GM19395 (cell line): ENCODE results near the gene GLG1.
"Not testable (repeated sequence)": the region's sequence is repeated elsewhere in the genome, so short reads cannot be mapped to it uniquely, and the experiment has no call there.

ENCODE experiments used
- ATAC-seq: cut with Tn5 transposase; IDR thresholded peaks from one replicate; pipeline ENCODE4 v1.9.1; 2021; ENCODE audit warnings: mild to moderate bottlenecking, moderate library complexity; ENCODE audit not compliant: unreplicated experiment

The GLG1 gene

DNA sequence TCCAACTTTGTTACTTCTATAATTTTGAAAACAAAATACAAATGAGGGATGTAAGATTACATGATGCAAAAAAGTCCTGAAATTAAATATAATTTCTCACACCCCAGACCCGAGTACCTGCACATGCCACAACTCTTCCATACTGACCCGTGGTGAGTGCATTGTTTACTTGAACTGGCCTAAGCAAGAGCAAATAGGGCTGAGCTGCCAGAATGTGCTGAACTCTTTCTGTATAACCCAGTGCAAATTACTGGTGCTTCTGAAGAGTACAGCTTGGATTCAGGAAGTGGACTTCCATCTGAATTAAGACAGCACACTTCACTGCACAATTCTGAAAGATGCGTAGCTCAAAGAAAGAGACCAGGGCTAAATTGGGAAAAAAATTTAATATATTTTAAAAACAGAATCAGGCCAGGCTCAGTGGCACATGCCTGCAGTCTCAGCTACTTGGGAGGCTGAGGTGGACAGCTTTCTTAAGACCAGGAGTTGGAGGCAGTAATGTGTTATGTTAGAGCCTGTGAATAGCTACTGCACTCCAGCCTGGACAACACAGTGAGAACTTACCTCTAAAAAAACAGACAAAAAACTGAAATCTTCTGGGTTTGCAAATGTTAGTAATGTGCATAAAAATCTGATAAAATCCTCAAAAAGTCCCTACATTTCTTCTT is 63.9 kb downstream of the GLG1 start:
- ATAC-seq: not testable (repeated sequence)

DNA sequence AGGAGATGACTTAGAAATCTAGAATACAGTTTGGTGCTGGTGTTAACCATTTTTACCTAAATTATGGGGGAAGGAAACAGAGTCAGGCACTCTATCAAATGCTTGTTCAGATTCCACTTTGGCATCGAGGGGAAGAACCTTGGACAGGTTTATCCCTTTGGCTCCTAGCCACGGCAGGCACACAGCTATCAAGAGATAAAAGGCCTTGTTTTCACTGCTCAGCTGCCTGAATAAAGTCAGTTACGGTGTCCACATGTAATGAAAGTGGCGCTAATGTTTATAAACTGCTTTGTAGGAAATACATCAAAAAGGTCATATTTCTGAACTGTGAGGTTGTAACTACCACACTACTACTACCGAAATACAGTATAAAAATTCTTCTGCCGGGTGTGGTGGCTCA is 66.3 kb downstream of the GLG1 start:
- ATAC-seq: not testable (repeated sequence)

DNA sequence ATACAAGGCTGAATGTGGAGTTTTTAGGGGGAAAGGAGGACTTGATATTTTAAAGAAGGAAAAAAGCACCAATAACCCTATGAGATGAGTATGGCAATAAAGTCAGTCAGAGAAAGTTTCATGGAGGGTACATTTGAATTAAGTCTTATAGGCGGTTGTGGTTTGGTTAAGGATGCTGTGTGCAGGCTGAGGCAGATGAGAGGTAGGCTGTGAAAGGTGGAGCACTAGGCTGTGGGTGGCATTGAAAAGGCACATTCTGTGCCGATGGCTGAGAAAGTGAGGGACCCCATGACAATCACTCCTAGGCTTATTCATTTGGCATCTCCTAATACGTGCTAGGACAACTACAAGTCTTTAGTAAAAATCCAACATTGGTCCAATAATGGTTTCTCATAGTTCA is 68.1 kb downstream of the GLG1 start:
- not testable (repeated sequence) for ATAC-seq

DNA sequence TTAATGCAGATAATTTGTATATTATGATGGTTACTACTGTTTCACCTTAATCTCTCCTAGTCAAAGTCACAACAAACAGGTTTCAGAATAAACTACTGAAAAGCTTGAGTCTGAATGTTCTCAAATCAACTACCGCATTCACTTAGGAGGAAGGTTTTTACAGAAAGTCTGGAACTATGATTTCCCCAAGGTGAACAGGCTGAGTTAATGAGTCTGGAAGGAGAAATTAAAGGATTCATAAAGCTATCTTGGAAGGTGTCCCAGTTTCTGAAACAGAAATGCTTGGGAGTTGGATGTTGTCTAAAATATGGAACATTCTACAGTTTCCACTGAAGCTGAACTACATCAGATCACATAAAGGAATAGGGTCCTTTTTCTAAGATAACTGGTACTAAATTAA is 69.2 kb downstream of the GLG1 start:
- not testable (repeated sequence) for ATAC-seq

DNA sequence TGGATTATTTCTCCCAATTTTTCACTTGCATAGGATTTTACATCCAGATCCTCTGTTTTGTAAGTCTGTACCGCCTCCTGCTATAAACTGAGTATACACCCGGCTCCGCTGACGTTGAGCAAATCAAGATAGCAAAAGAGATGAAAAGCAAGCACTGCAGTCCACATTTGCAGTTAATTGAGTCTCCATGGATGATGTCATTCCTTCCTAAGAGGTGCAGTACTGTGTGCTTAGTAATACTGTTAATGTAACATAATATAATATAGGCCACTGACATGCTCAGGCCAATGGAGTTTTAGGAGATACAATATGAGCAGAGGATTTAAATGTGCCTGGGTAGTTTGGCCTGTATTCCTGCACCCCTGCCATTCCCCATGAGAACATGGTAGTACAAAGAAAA is 72.3 kb downstream of the GLG1 start:
- not testable (repeated sequence) for ATAC-seq

DNA sequence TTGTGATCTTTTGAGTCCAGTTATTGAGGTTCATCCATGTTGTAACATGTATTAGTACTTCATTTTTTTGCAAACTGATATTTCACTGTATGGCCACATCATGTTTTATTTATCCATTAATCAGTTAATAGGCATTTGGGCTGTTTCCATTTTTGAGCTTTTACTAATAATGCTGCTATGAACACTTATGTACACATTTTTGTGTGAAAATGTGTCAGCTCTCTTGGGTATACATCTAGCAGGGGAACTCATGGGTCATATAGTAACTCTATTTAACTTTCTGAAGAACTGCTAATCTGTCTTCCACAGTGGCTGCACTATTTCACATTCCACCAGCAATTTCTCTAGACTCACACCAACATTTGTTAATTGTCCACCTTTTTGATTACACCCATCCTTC is 82.0 kb downstream of the GLG1 start:
- ATAC-seq: no peak

DNA sequence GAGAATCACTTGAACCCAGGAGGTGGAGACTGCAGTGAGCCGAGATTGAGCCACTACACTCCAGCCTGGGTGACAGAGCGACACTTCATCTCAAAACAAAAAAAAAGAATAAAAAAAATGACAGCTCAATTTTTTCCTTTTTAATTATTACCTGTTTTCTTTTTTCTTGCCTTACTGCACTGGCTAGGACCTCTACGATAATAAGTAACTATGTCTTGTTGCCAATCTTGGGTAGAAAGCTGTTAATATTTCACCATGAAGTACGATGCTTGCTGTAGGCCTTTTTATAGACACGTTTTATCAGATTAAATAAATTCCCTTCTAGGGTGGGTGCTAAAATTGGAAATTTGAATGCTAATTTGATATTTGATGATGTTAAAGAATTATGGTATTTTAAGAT is 82.8 kb downstream of the GLG1 start:
- ATAC-seq: no peak

DNA sequence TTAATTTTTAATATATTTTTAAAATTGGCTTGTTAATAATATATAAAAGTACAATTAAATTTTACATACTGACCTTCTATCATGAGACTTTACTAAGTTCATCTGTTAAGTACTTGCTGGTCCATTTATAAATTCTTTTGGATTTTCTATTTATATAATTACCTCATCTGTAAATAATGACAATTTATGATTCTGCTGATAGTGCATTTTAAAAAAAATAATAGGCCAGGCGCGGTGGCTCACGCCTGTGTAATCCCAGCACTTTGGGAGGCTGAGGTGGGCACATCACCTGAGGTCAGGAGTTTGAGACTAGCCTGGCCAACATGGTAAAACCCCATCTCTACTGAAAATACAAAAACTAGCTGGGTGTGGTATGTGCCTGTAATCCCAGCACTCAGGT is 83.2 kb downstream of the GLG1 start:
- ATAC-seq: not testable (repeated sequence)

DNA sequence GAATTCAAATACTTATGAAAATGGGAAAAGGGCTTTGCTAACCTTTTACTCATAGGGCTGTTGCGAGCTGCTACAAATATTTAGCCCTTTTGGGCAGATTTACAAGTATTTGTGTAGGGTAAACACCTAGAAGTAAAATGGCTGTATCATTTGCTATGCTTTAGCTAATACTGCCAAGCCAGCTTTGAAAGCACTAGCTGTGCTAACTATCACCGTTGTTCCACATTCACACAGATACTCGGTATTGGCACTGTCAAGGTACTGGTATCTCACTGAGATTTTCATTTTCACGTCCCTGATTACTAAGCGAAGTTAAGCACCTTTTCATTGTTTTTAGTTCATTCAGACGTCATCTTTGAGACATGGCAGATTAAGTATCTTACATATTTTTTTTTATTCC is 84.8 kb downstream of the GLG1 start:
- ATAC-seq: no peak

DNA sequence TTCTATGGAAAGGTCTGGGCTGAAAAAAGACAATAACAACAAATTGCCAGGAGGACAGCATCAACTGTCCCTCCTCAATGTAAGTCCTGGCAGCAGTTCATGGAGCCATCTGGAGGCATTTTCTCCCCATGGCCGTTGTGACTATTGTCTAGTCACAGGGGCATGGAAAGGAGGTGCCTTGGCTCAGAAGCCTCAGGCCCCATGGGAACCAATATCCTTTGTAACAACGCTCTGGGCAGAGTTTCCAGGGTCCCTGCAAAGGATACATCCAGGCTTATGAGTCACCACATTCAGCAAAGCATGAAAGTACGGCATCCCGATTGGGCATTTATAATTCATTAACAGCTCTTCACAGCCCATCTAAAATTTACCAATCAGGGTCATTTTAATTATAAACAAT is 85.2 kb downstream of the GLG1 start:
- no peak for ATAC-seq

DNA sequence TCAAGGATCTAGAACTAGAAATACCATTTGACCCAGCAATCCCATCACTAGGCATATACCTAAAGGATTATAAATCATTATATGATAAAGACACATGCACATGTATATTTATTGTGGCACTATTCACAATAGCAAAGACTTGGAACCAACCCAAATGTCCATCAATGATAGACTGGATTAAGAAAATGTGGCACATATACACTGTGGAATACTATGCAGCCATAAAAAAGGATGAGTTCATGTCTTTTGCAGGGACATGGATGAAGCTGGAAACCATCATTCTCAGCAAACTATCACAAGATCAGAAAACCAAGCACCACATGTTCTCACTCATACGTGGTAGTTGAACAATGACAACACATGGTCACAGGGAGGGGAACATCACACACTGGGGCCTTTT is 88.0 kb downstream of the GLG1 start:
- ATAC-seq: not testable (repeated sequence)

DNA sequence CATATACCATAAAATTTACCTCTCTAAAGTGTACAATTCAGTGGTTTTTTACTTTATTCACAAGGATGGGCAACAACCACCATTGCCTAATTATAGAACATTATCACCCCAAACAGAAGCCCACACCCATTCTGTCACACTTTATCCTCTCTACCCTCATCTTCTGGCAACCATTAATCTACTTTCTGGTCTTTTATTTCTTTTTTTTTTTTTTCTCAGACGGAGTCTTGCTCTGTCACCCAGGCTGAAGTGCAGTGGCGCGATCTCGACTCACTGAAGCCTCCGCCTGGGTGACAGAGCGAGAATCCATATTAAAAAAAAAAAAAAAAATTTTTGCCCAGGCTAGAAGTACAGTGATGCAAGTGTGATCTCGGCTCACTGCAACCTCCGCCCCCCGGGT is 95.0 kb downstream of the GLG1 start:
- ATAC-seq: no peak

DNA sequence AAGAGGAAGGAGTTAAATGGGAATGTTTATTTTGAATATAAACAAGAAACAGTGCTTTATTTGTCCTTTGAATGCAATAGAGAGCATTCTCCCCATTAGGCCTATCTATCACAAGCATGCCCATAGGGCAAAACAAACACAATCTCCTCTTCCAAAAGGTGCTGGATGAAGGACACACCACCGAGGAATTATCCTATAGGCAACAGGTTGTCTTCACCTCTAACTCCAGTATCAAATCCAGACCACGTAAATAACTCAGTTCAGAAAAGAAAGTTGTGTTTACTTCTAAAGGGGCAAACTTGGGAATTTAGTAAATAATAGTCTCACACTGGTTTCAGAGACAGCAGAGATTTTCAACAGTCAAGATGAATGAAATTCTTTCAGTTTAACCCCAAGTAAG is 101.9 kb downstream of the GLG1 start:
- no peak for ATAC-seq

DNA sequence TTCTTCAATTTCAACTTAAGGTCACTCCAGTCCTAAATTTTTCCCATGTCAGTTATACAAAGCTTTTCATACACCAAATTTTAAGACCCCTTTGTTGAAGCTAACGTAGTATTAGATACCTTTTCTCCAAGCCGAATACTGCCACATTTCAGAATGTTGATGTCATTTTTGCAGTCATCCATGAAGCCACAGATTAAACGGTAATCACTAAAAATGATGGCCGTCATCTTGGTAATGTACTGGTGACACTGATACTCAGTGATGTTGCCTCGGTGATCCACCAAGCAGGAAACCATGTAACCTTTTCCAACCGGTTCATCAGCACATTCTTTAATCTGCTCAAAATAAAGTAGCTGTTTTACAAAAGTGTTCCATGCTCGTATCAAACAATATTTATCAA is 103.5 kb downstream of the GLG1 start:
- no peak for ATAC-seq

DNA sequence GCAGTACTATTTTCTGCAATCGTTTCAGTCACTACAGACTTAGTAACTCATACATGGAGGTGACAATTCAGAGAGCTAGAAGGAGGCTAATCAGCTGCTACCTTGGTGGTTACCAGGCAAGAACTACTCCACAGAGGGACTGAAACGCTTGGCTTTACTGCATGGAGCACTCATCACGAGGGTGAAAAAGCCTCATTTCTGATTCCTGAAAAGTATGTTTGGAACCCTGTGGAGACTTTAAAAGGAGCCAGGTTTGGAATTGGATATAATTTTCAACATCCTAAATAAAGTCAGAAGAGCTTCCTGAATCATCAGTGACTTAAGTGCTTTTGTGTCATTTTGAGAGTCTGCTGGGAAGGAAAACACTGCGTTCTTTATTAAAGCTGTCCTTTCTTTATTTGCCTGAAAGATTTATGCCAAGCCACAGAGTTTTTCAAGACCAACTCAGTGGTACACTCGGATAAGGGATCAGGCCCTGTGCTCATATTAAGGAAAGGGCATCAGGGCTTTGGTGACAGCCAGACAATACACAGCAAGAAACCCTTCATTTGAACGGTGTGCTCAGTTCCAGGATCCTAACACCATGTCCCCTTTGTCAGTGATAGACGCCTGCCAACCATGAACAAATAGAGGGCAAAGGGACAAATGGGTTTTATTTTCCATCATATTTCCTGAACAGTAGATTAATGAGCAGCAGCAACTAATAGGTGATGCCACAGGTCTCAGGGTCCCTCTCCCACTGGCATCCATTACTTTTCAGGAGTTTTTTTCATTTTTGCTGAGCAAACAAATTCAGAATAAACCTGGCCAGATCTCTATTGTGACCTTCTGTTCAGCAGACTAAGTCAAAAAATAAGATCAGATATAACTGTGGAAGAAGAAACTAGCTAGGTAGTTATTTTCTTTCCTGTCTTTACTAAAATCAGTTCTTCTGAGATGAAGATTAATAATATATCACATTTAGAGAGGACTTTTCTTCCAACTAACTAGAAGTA is 105.1 kb downstream of the GLG1 start:
- ATAC-seq: no peak

DNA sequence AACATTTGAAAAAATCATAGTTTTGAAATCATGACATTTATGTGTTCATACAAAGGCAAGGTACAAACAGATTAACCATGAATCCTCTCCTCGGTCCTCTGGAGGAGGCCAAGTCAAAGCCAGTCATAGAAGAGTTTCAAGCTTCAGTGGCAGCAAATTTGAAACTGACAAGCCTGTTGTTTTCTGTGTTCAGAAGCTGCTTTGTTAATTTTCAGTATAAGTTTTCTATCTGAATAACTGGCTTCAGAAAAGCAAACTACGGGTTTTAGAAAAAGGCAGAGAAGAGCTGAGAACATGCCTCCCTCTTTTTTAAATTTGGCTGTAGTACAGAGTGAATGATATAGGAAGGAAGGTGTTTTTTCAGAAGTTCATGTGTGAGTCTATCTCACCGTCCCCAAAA is 106.0 kb downstream of the GLG1 start:
- ATAC-seq: no peak

DNA sequence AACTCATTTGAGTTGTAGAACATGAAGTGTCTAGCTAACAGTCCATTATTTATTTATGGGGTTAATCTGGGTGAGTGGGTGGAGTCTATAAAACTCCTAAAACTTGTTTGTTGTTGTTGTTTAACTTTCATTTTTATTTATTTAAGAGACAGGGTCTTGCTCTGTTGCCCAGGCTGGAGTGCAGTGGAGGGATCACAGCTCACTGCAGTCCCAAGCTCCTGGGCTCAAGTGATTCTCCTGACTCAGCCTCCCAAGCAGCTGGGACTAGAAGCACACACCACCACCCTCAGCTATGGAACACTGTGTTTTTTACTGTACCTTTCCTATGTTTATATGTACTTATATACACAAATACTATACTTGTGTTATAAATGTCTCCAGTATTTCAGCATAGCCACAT is 107.8 kb downstream of the GLG1 start:
- no peak for ATAC-seq

DNA sequence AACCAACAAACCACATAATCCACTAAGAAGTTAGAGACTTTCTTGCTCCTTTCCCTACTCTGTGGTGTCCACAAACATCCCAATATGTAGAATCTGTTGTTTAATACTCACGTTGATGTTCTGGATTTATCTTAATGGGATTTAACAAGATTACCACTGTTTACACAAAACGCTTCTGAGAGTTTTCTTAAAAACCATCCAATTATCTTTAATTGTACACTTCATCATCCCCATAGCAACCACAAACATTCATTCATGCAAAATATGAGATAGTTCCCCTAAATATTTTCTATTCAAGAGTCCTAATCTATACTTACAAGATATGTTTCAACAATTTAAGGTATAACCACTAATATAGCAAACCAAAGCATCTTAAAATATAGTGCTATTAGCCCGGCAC is 109.2 kb downstream of the GLG1 start:
- ATAC-seq: no peak

DNA sequence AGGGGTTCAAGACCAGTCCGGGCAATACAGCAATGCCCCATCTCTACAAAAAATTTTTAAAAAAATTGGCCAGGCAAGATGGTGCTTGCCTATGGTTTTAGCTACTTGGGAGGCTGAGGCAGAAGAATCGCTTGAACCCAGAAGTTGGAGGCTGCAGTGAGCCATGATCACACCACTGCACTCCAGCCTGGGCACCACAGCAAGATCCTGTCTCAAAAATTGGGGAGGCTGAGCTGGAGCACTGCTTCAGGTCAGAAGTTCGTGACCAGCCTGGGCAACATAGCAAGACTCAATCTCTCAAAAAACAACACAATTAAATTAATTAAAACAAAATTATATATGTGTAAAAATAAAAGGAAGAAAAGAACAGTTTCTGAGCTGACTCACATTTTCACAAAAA is 110.9 kb downstream of the GLG1 start:
- ATAC-seq: no peak

DNA sequence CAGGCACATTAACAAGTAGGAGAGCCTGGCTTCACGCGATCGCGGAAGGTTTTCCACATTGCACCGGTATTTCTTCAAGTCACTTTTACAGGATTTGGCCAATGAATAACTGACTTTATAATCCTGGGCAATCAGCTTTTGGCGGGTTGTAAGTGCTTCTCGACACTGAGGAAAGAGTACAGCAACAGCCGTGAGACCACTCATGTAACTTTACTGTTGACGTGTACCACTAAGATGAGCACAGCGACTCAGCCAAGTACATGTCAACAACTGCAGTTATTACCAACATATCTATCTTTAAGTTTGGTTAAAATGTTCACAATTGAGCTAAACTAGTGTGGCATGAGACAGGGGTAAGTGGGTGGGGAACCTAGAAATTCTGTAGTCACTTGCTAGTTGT is 113.9 kb downstream of the GLG1 start:
- ATAC-seq: no peak

DNA sequence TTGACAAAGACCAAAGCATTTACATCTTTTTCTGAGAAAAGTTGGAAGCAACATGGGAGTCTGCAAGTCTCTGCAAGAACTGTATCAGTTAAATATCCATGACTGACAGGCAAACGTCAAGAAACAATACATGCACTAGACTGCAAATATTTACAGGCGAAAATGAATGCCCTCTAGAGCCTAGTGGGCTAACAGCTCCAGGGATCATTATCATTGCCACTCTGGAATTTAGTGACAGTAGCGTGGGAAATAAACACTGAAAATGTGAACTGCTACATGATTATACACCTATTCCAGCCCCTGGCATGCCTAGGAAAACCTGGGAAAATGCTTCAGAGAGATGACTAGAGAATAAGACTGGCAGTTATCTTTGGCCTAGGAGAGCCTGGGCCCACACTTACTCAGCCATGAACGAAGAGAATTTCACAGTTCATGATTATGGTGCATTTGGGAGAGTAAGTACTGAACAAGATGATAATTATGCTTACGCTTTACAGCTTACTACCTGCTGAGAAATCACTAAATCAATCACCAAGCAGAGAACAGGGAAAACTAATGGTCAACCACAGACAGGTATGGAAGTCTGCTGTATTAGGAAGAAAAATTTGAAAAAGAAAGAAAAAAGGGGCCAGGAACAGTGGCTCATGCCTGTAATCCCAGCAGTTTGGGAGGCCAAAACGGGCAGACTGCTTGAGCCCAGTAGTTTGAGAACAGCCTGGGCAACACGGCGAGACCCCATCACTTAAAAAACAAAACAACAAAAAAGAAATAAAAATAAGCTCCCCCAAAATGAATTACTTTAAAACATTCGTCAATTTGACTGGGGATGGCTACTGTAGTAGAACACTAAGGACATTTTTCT is 119.0 kb downstream of the GLG1 start:
- no peak for ATAC-seq
